Transverse colon (tissue), 4 donors: ENCODE results near the gene RNF13.

Experiments used
- EP300 ChIP-seq: sonication (generic); formaldehyde crosslinking; IDR thresholded peaks from one replicate; pipeline ENCODE4 v1.6.1; 2017; ENCODE audit warnings: antibody characterized with exemption, low read depth
- POLR2A ChIP-seq: fragments of 450-650 bp; IDR thresholded peaks from one replicate; pipeline ENCODE4 v1.6.1; 2016; ENCODE audit warnings: antibody characterized with exemption, mild to moderate bottlenecking, moderate library complexity
- POLR2AphosphoS5 ChIP-seq, 3 donors: sonication (generic); formaldehyde crosslinking; IDR thresholded peaks; one replicate each; pipeline ENCODE4 v1.6.1; 2016; ENCODE audit warnings: antibody characterized with exemption in 3 of 3
- TF ChIP-seq, protein P1 (sequence below), 5 experiments: fragments of 200-600 bp in 3 of 5; fragments of 450-650 bp in 2 of 5; sonication (generic) in 3 of 5; IDR thresholded peaks; 1 replicate in 2 of 5; 2 replicates in 3 of 5; pipeline ENCODE4 v1.5.1; 2016 to 2017; ENCODE audit warnings: antibody characterized with exemption in 5 of 5, inconsistent platforms in 3 of 5, mild to moderate bottlenecking in 2 of 5, moderate library complexity in 1 of 5

DNA sequence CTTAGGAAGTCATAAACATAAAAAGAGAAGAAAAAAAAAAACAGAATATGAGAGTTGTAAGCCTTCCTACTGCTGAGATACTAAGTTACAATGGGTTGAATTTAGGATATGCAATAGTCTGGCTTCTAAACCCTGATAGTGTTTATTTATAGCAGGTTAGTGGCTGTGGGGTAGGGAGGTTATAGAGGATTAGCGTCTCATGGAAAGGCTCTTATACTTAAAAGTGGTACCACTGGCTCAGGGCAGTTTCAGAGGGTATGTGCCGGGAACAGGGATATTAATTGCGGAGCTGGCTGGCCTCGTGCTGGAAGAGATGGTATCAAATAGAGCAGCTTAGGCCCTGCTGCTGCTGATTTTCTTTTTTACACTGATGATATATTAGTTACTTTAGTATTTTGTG lies 96.9 kb downstream of the RNF13 start:
- TF ChIP-seq, protein P1, sequence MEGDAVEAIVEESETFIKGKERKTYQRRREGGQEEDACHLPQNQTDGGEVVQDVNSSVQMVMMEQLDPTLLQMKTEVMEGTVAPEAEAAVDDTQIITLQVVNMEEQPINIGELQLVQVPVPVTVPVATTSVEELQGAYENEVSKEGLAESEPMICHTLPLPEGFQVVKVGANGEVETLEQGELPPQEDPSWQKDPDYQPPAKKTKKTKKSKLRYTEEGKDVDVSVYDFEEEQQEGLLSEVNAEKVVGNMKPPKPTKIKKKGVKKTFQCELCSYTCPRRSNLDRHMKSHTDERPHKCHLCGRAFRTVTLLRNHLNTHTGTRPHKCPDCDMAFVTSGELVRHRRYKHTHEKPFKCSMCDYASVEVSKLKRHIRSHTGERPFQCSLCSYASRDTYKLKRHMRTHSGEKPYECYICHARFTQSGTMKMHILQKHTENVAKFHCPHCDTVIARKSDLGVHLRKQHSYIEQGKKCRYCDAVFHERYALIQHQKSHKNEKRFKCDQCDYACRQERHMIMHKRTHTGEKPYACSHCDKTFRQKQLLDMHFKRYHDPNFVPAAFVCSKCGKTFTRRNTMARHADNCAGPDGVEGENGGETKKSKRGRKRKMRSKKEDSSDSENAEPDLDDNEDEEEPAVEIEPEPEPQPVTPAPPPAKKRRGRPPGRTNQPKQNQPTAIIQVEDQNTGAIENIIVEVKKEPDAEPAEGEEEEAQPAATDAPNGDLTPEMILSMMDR (IDR thresholded peaks at IDR 0.05) = no peak
- TF ChIP-seq POLR2A = no peak
- no peak for TF ChIP-seq POLR2AphosphoS5 (IDR thresholded peaks at IDR 0.05)
- TF ChIP-seq EP300 = no peak
